Activated CD4-positive, alpha-beta memory T cell treated with anti-CD3 and anti-CD28 coated beads for 36 hours (primary cell): ENCODE data around the gene TJP3. TPM values are rescaled to one million over a fixed set of nuclear protein-coding genes. Genes with fewer than 3 reads are reported as not detected.
"Not testable (repeated sequence)": the region's sequence is repeated elsewhere in the genome, so short reads cannot be mapped to it uniquely, and the experiment has no call there.

ENCODE experiments used
- CTCF ChIA-PET: fragments of 350-600 bp; sonication (Branson Sonifier 250); formaldehyde crosslinking; loops from one replicate; lab custom pipeline; 2021; ENCODE audit warnings: antibody characterized with exemption, inconsistent platforms; lab: Charles Lee
- POLR2A ChIA-PET: fragments of 350-600 bp; sonication (Branson Sonifier 250); formaldehyde crosslinking; loops from one replicate; lab custom pipeline; 2021; ENCODE audit warnings: antibody characterized with exemption; lab: Charles Lee
- DNase-seq: peaks from one replicate; pipeline ENCODE4 v3.0.0-alpha.2; 2020
- H3K27ac Mint-ChIP-seq: one replicate; pipeline ENCODE4 v1.8.0; 2021; ENCODE audit warnings: mixed read lengths
- H3K27me3 Mint-ChIP-seq: one replicate; pipeline ENCODE4 v1.8.0; 2021; ENCODE audit warnings: mixed read lengths
- H3K36me3 Mint-ChIP-seq: one replicate; pipeline ENCODE4 v1.8.0; 2021; ENCODE audit warnings: mixed read lengths
- H3K4me1 Mint-ChIP-seq: one replicate; pipeline ENCODE4 v1.8.0; 2021; ENCODE audit warnings: low read depth, mixed read lengths
- H3K4me3 Mint-ChIP-seq: one replicate; pipeline ENCODE4 v1.8.0; 2021; ENCODE audit warnings: mild to moderate bottlenecking, mixed read lengths
- H3K9me3 Mint-ChIP-seq: one replicate; pipeline ENCODE4 v1.8.0; 2021; ENCODE audit warnings: mixed read lengths
- intact Hi-C: fragments of 100-400 bp; cut with micrococcal nuclease; formaldehyde crosslinking; loops from one replicate; pipeline ENCODE4 v1.15.1; 2023
- total RNA-seq, 2 experiments: library from RNA; stranded (reverse); gene quantifications; one replicate each; pipeline ENCODE4 v1.2.3, GENCODE V29; 2021

The TJP3 gene
- total RNA-seq: 1 to 10 TPM; 3.1 to 3.7 TPM

- ChIA-PET CTCF (interaction anchor here (0.6 to 3.7 kb wide), 8 partner anchors 11 to 404 kb away, joined by 3 to 21 read pairs (median 4); no protein-coding TSS in a partner anchor), POLR2A (no interaction called here)
- peaks cover 4% of the 10 kb centered on the region for H3K4me1 Mint-ChIP-seq
- peaks cover 4% of the 10 kb centered on the region for H3K27me3 Mint-ChIP-seq
- H3K36me3 Mint-ChIP-seq: no peaks in the 10 kb centered on the region
- no peak within 1 kb of the TSS for H3K27ac Mint-ChIP-seq
- intact Hi-C loops: no loop called here
- no peak within 1 kb of the TSS for H3K4me3 Mint-ChIP-seq
- no peak for DNase-seq
- no peaks in the 10 kb centered on the region for H3K9me3 Mint-ChIP-seq
Observed at GRCh38 chr19:3708207-3708931, at the start of gene TJP3. TSS of gene TJP3 (plus strand) at chr19:3708384. CDS start at chr19:3728433, 20,049 bp downstream.

GRCh38 chr19:3658870-3659745 lies 49.1 kb upstream of the TJP3 start:
- intact Hi-C loops: no loop called here
- Mint-ChIP-seq H3K4me1 (no peaks in the 10 kb centered on the region), H3K36me3 (peaks cover 18% of the 10 kb centered on the region), H3K27me3 (no peaks in the 10 kb centered on the region), H3K9me3 (no peaks in the 10 kb centered on the region), H3K4me3 (no peak overlapping the region), H3K27ac (no peak overlapping the region)
- DNase-seq: no peak
- POLR2A ChIA-PET: no interaction called here
- CTCF ChIA-PET: no interaction called here

GRCh38 chr19:3659746-3660112 lies 48.5 kb upstream of the TJP3 start:
- Mint-ChIP-seq H3K4me3 (no peak overlapping the region), H3K27me3 (no peaks in the 10 kb centered on the region), H3K4me1 (no peaks in the 10 kb centered on the region), H3K36me3 (peaks cover 18% of the 10 kb centered on the region), H3K9me3 (no peaks in the 10 kb centered on the region), H3K27ac (no peak overlapping the region)
- intact Hi-C loops: no loop called here
- POLR2A ChIA-PET: no interaction called here
- DNase-seq: no peak
- CTCF ChIA-PET: interaction anchor here (1.8 kb wide), 1 partner anchor 31 kb away, joined by 6 read pairs; no protein-coding TSS in a partner anchor

GRCh38 chr19:3660493-3661219 lies 47.5 kb upstream of the TJP3 start:
- Mint-ChIP-seq H3K4me3 (no peak overlapping the region), H3K27me3 (no peaks in the 10 kb centered on the region), H3K27ac (no peak overlapping the region), H3K4me1 (no peaks in the 10 kb centered on the region), H3K36me3 (peaks cover 18% of the 10 kb centered on the region), H3K9me3 (no peaks in the 10 kb centered on the region)
- CTCF ChIA-PET: interaction anchor here (1.8 to 2.1 kb wide), 2 partner anchors 30 to 39 kb away, joined by 6 to 14 read pairs; partner anchors contain the start of gene PIP5K1C
- intact Hi-C loops: no loop called here
- POLR2A ChIA-PET: no interaction called here
- DNase-seq: no peak

- H3K4me3 Mint-ChIP-seq: no peak overlapping the region
- ChIA-PET POLR2A (no interaction called here), CTCF (interaction anchor here (1.2 to 2.1 kb wide), 4 partner anchors 29 to 47 kb away, joined by 4 to 14 read pairs (median 5); partner anchors contain the start of genes PIP5K1C and TJP3)
- intact Hi-C loops: no loop called here
- H3K9me3 Mint-ChIP-seq: no peaks in the 10 kb centered on the region
- peaks cover 15% of the 10 kb centered on the region for H3K36me3 Mint-ChIP-seq
- no peak overlapping the region for H3K27ac Mint-ChIP-seq
- H3K4me1 Mint-ChIP-seq: peaks cover 3% of the 10 kb centered on the region
- H3K27me3 Mint-ChIP-seq: no peaks in the 10 kb centered on the region
- DNase-seq: no peak
Observed at GRCh38 chr19:3661284-3662238, 46.6 kb upstream of the TJP3 start.

- Mint-ChIP-seq H3K4me3 (no peak overlapping the region), H3K27me3 (no peaks in the 10 kb centered on the region), H3K36me3 (peaks cover 7% of the 10 kb centered on the region), H3K4me1 (peaks cover 3% of the 10 kb centered on the region), H3K9me3 (no peaks in the 10 kb centered on the region), H3K27ac (no peak overlapping the region)
- ChIA-PET POLR2A (no interaction called here), CTCF (interaction anchor here (0.7 kb wide), 1 partner anchor 934 kb away, joined by 3 read pairs; no protein-coding TSS in a partner anchor)
- intact Hi-C loops: no loop called here
- DNase-seq: no peak
Observed at GRCh38 chr19:3663838-3664237, 44.3 kb upstream of the TJP3 start.

- CTCF ChIA-PET: interaction anchor here (1.2 to 3.9 kb wide), 4 partner anchors 10 to 43 kb away, joined by 3 to 21 read pairs (median 14); partner anchors contain the start of genes PIP5K1C and TJP3
- no peak overlapping the region for H3K27ac Mint-ChIP-seq
- intact Hi-C loops: no loop called here
- H3K36me3 Mint-ChIP-seq: peaks cover 7% of the 10 kb centered on the region
- DNase-seq: no peak
- no peak overlapping the region for H3K4me3 Mint-ChIP-seq
- POLR2A ChIA-PET: no interaction called here
- H3K27me3 Mint-ChIP-seq: no peaks in the 10 kb centered on the region
- no peaks in the 10 kb centered on the region for H3K9me3 Mint-ChIP-seq
- peaks cover 3% of the 10 kb centered on the region for H3K4me1 Mint-ChIP-seq
Observed at GRCh38 chr19:3664879-3665642, 43.1 kb upstream of the TJP3 start.

GRCh38 chr19:3665681-3666544 lies 42.3 kb upstream of the TJP3 start:
- intact Hi-C loops: loop anchor here (1.0 kb wide), 2 partner anchors 34 to 40 kb away; partner anchors contain the start of gene PIP5K1C
- no peaks in the 10 kb centered on the region for H3K27me3 Mint-ChIP-seq
- no peak overlapping the region for H3K4me3 Mint-ChIP-seq
- H3K4me1 Mint-ChIP-seq: peaks cover 5% of the 10 kb centered on the region
- no peak overlapping the region for H3K27ac Mint-ChIP-seq
- CTCF ChIA-PET: interaction anchor here (0.6 to 3.9 kb wide), 12 partner anchors 9 to 1833 kb away, joined by 3 to 21 read pairs (median 5); partner anchors contain the start of genes PIP5K1C and TJP3
- no peaks in the 10 kb centered on the region for H3K9me3 Mint-ChIP-seq
- peaks cover 7% of the 10 kb centered on the region for H3K36me3 Mint-ChIP-seq
- POLR2A ChIA-PET: no interaction called here
- peak; percentile 82 for DNase-seq

- H3K36me3 Mint-ChIP-seq, H3K27ac Mint-ChIP-seq, DNase-seq, POLR2A ChIA-PET, H3K9me3 Mint-ChIP-seq, H3K4me3 Mint-ChIP-seq, H3K27me3 Mint-ChIP-seq: not testable (repeated sequence)
- intact Hi-C loops: loop anchor here (1.0 kb wide), 2 partner anchors 34 to 40 kb away; partner anchors contain the start of gene PIP5K1C
- CTCF ChIA-PET: interaction anchor here (0.6 to 3.9 kb wide), 11 partner anchors 8 to 1833 kb away, joined by 3 to 21 read pairs (median 6); partner anchors contain the start of genes PIP5K1C and TJP3
- H3K4me1 Mint-ChIP-seq: peaks cover 10% of the 10 kb centered on the region
Observed at GRCh38 chr19:3666545-3666856, 41.7 kb upstream of the TJP3 start.
